Liver (tissue), 9 donors: ENCODE data around the gene SLC25A13. TPM values are rescaled to one million over a fixed set of nuclear protein-coding genes. Genes with fewer than 3 reads are reported as not detected.

Source experiments
- DNase-seq: peaks from one replicate; pipeline ENCODE4 v3.0.0-alpha.2; 2017; ENCODE audit warnings: low spot score
- H3K27ac ChIP-seq, 2 donors: one replicate each; pipeline ENCODE4 v1.7.0; 2013; ENCODE audit warnings: inconsistent platforms in 2 of 2, low read length in 2 of 2, control low read depth in 1 of 2, low read depth in 1 of 2, mild to moderate bottlenecking in 1 of 2
- H3K27me3 ChIP-seq, 4 donors: one replicate each; pipeline versions ENCODE4 v1.6.1 to v1.7.0; 2013; ENCODE audit warnings: low read length in 3 of 4, inconsistent platforms in 1 of 4, mild to moderate bottlenecking in 1 of 4, moderate library complexity in 1 of 4; ENCODE audit not compliant: control insufficient read depth in 4 of 4, insufficient read depth in 4 of 4
- H3K36me3 ChIP-seq, 4 donors: one replicate each; pipeline versions ENCODE4 v1.6.1 to v1.7.0; 2013; ENCODE audit warnings: low read length in 3 of 4, mild to moderate bottlenecking in 3 of 4, low read depth in 1 of 4, moderate library complexity in 1 of 4; ENCODE audit not compliant: control insufficient read depth in 4 of 4, insufficient read depth in 3 of 4
- H3K4me1 ChIP-seq, 4 donors: one replicate each; pipeline versions ENCODE4 v1.6.1 to v1.7.0; 2013; ENCODE audit warnings: low read length in 3 of 4, mild to moderate bottlenecking in 3 of 4, moderate library complexity in 1 of 4; ENCODE audit not compliant: control insufficient read depth in 4 of 4, insufficient read depth in 4 of 4
- H3K4me3 ChIP-seq, 3 donors: one replicate each; pipeline versions ENCODE4 v1.6.1 to v1.7.0; 2013; ENCODE audit warnings: low read length in 3 of 3, control low read depth in 1 of 3, low read depth in 1 of 3, mild to moderate bottlenecking in 1 of 3
- H3K9ac ChIP-seq, 2 donors: one replicate each; pipeline ENCODE4 v1.7.0; 2013; ENCODE audit warnings: low read length in 2 of 2, mild to moderate bottlenecking in 2 of 2, moderate library complexity in 2 of 2, control low read depth in 1 of 2, low read depth in 1 of 2
- H3K9me3 ChIP-seq, 4 donors: one replicate each; pipeline versions ENCODE4 v1.6.1 to v1.7.0; 2013; ENCODE audit warnings: low read length in 3 of 4; ENCODE audit not compliant: control insufficient read depth in 4 of 4
- ATF3 ChIP-seq: IDR thresholded peaks from 2 replicates; pipeline ENCODE4 v1.6.1; 2016; ENCODE audit warnings: antibody characterized with exemption
- CTCF ChIP-seq: fragments of 150-350 bp; IDR thresholded peaks from 2 replicates; pipeline ENCODE4 v1.5.1; 2017; ENCODE audit warnings: improper control_type of control experiment, low read depth, low read length; ENCODE audit not compliant: missing input control
- EGR1 ChIP-seq, 2 donors: IDR thresholded peaks; 2 replicates each; pipeline ENCODE4 v1.6.1; 2016 to 2018; ENCODE audit warnings: antibody characterized with exemption in 2 of 2, low read depth in 2 of 2
- FOXA1 ChIP-seq: IDR thresholded peaks from 2 replicates; pipeline ENCODE4 v1.6.1; 2016; ENCODE audit warnings: antibody characterized with exemption
- FOXA2 ChIP-seq: IDR thresholded peaks from 2 replicates; pipeline ENCODE4 v1.6.1; 2016; ENCODE audit warnings: antibody characterized with exemption
- GABPA ChIP-seq, 2 donors: IDR thresholded peaks in 1 of 2; conservative IDR thresholded peaks in 1 of 2; 2 replicates each; pipeline ENCODE4 v1.6.1; 2016; ENCODE audit warnings: antibody characterized with exemption in 2 of 2, mild to moderate bottlenecking in 1 of 2, moderate library complexity in 1 of 2
- HNF4A ChIP-seq, 2 donors: conservative IDR thresholded peaks; 2 replicates each; pipeline ENCODE4 v1.6.1; 2016; ENCODE audit warnings: antibody characterized with exemption in 2 of 2, mild to moderate bottlenecking in 2 of 2
- HNF4G ChIP-seq: IDR thresholded peaks from 2 replicates; pipeline ENCODE4 v1.6.1; 2016; ENCODE audit warnings: antibody characterized with exemption
- JUND ChIP-seq, 2 donors: IDR thresholded peaks; 2 replicates each; pipeline ENCODE4 v1.6.1; 2016; ENCODE audit warnings: antibody characterized with exemption in 2 of 2
- MAX ChIP-seq: IDR thresholded peaks from 2 replicates; pipeline ENCODE4 v1.6.1; 2016; ENCODE audit warnings: antibody characterized with exemption
- NR2F2 ChIP-seq: IDR thresholded peaks from 2 replicates; pipeline ENCODE4 v1.6.1; 2016; ENCODE audit warnings: antibody characterized with exemption
- RAD21 ChIP-seq, 2 donors: IDR thresholded peaks; 2 replicates each; pipeline ENCODE4 v1.6.1; 2016; ENCODE audit warnings: antibody characterized with exemption in 2 of 2, mild to moderate bottlenecking in 2 of 2
- REST ChIP-seq: IDR thresholded peaks from 2 replicates; pipeline ENCODE4 v1.6.1; 2016; ENCODE audit warnings: antibody characterized with exemption, mild to moderate bottlenecking
- RXRA ChIP-seq, 2 donors: IDR thresholded peaks; 2 replicates each; pipeline ENCODE4 v1.6.1; 2017 to 2018; ENCODE audit warnings: antibody characterized with exemption in 2 of 2, mild to moderate bottlenecking in 1 of 2
- SP1 ChIP-seq: IDR thresholded peaks from 2 replicates; pipeline ENCODE4 v1.6.1; 2018; ENCODE audit warnings: antibody characterized with exemption, mild to moderate bottlenecking
- TAF1 ChIP-seq: conservative IDR thresholded peaks from 2 replicates; pipeline ENCODE4 v1.6.1; 2016; ENCODE audit warnings: antibody characterized with exemption, mild to moderate bottlenecking
- YY1 ChIP-seq: IDR thresholded peaks from 2 replicates; pipeline ENCODE4 v1.6.1; 2016; ENCODE audit warnings: antibody characterized with exemption, mild to moderate bottlenecking
- ZBTB33 ChIP-seq: IDR thresholded peaks from 2 replicates; pipeline ENCODE4 v1.6.1; 2016; ENCODE audit warnings: antibody characterized with exemption
- WGBS: extraction: QIAGEN DNeasy Blood & Tissue Kit; methylation state at CpG from one replicate; pipeline ENCODE4 v1.1.7; 2013; 5-methylcytosine and 5-hydroxymethylcytosine counted together
- polyA plus RNA-seq, 2 donors: library from polyadenylated mRNA; stranded (reverse) in 1 of 2; unstranded in 1 of 2; fragments of 200-250 nt in 1 of 2; fragments of >200 nt in 1 of 2; fragmentation: Nextera tagmentation in 1 of 2; extraction: Ambion mirVana in 1 of 2; gene quantifications; one replicate each; pipeline versions ENCODE4 v1.2.1 to v1.2.3, GENCODE V29; 2013 to 2015
- total RNA-seq, 2 donors: library from RNA; depleted of rRNA; stranded (reverse); fragments of >200 nt; gene quantifications; one replicate each; pipeline ENCODE4 v1.2.3, GENCODE V29; 2014
- donor health status: healthy.
- donor health status: healthy.
- donor health status: healthy.
- donor health status: healthy.
- donor health status: healthy.

SLC25A13 gene
- total and polyA plus RNA-seq, 4 donors, result 45.6 to 116 (median 63.9) TPM

- Histone ChIP-seq H3K27me3 (no peaks in the 10 kb centered on the region), H3K36me3 (peaks cover 0 to 4% (median 1%) of the 10 kb centered on the region in 4 donors), H3K27ac (no peak overlapping the region), H3K9ac (no peak overlapping the region), H3K9me3 (no peaks in the 10 kb centered on the region), H3K4me3 (no peak overlapping the region), H3K4me1 (peaks cover 15 to 90% (median 83%) of the 10 kb centered on the region in 4 donors)
- TF ChIP-seq EGR1 (IDR thresholded peaks at IDR 0.05; ENCODE audit: low read depth in 2 of 2) (no peak), GABPA (IDR thresholded peaks at IDR 0.05 in 1 of 2, conservative IDR thresholded peaks at IDR 0.05 in 1 of 2) (no peak), HNF4G (no peak), SP1 (no peak), CTCF (no peak), FOXA2 (no peak), ZBTB33 (no peak), HNF4A (conservative IDR thresholded peaks at IDR 0.05) (peak; percentile 6 to 32), REST (no peak), RXRA (IDR thresholded peaks at IDR 0.05) (peak; percentile 8 to 10), ATF3 (no peak), TAF1 (no peak), NR2F2 (no peak), FOXA1 (no peak), YY1 (no peak), MAX (no peak), RAD21 (IDR thresholded peaks at IDR 0.05) (peak in 1 of 2 donors; percentile 24)
- DNase-seq, result no peak
- 32% methylated on average over 3 of the region's 3 CpGs for WGBS
Measured at GRCh38 chr7:96310110-96310509, 11.8 kb downstream of the SLC25A13 start.

- DNase-seq, result no peak
- peak overlapping the region in 1 of 3 donors; percentile 29 for H3K4me3 ChIP-seq
- H3K4me1 ChIP-seq, result peaks cover 15 to 90% (median 83%) of the 10 kb centered on the region in 4 donors
- H3K9me3 ChIP-seq, result no peaks in the 10 kb centered on the region
- H3K27ac ChIP-seq, result peak overlapping the region; percentile 28 to 62
- peaks cover 0 to 3% (median under 1%) of the 10 kb centered on the region in 4 donors for H3K36me3 ChIP-seq
- no peak overlapping the region for H3K9ac ChIP-seq
- H3K27me3 ChIP-seq, result no peaks in the 10 kb centered on the region
- TF ChIP-seq GABPA (IDR thresholded peaks at IDR 0.05 in 1 of 2, conservative IDR thresholded peaks at IDR 0.05 in 1 of 2) (no peak), HNF4A (conservative IDR thresholded peaks at IDR 0.05) (no peak), CTCF (no peak), JUND (IDR thresholded peaks at IDR 0.05) (no peak), EGR1 (IDR thresholded peaks at IDR 0.05; ENCODE audit: low read depth in 2 of 2) (no peak), FOXA2 (no peak), FOXA1 (no peak)
Measured at GRCh38 chr7:96308950-96309263, 13.0 kb downstream of the SLC25A13 start.
